Upper lobe of left lung (tissue), 4 donors: ENCODE data around the gene MARS1.

Source experiments
- EP300 ChIP-seq, 4 donors: sonication (generic); formaldehyde crosslinking; IDR thresholded peaks; one replicate each; pipeline ENCODE4 v1.5.1; 2017; ENCODE audit warnings: antibody characterized with exemption in 4 of 4, control low read depth in 2 of 4
- POLR2A ChIP-seq, 4 donors: fragments of 450-650 bp; IDR thresholded peaks; one replicate each; pipeline ENCODE4 v1.5.1; 2016 to 2017; ENCODE audit warnings: antibody characterized with exemption in 4 of 4, mild to moderate bottlenecking in 2 of 4
- TF ChIP-seq, protein P1 (sequence below), 6 experiments: fragments of 450-650 bp in 4 of 6; fragments of 200-600 bp in 2 of 6; sonication (generic) in 2 of 6; IDR thresholded peaks; one replicate each; pipeline ENCODE4 v1.5.1; 2016 to 2019; ENCODE audit warnings: antibody characterized with exemption in 6 of 6

GRCh38 chr12:57552306-57552651 lies 64.4 kb downstream of the MARS1 start:
- TF ChIP-seq, protein P1, sequence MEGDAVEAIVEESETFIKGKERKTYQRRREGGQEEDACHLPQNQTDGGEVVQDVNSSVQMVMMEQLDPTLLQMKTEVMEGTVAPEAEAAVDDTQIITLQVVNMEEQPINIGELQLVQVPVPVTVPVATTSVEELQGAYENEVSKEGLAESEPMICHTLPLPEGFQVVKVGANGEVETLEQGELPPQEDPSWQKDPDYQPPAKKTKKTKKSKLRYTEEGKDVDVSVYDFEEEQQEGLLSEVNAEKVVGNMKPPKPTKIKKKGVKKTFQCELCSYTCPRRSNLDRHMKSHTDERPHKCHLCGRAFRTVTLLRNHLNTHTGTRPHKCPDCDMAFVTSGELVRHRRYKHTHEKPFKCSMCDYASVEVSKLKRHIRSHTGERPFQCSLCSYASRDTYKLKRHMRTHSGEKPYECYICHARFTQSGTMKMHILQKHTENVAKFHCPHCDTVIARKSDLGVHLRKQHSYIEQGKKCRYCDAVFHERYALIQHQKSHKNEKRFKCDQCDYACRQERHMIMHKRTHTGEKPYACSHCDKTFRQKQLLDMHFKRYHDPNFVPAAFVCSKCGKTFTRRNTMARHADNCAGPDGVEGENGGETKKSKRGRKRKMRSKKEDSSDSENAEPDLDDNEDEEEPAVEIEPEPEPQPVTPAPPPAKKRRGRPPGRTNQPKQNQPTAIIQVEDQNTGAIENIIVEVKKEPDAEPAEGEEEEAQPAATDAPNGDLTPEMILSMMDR (IDR thresholded peaks at IDR 0.05) = no peak
- TF ChIP-seq POLR2A (IDR thresholded peaks at IDR 0.05) = no peak
- no peak for TF ChIP-seq EP300 (IDR thresholded peaks at IDR 0.05)
